Middle frontal gyrus (tissue), 1 donor: Measurements from ENCODE around the gene RSPH4A.
A peak's percentile ranks its signal among the peaks of the same experiment; 100 is the strongest.
"Not testable (repeated sequence)": the region's sequence is repeated elsewhere in the genome, so short reads cannot be mapped to it uniquely, and the experiment has no call there.

ENCODE experiments used
- DNase-seq: peaks from one replicate; pipeline ENCODE4 v3.0.0-alpha.2; 2015; ENCODE audit warnings: low spot score; ENCODE audit errors: extremely low spot score

The RSPH4A gene

GRCh38 chr6:116615937-116616736 is at the start of gene RSPH4A:
Gene RSPH4A (plus strand): TSS chr6:116616479. CDS start chr6:116616624, 145 bp downstream.
- DNase-seq: peak; percentile 83

DNA sequence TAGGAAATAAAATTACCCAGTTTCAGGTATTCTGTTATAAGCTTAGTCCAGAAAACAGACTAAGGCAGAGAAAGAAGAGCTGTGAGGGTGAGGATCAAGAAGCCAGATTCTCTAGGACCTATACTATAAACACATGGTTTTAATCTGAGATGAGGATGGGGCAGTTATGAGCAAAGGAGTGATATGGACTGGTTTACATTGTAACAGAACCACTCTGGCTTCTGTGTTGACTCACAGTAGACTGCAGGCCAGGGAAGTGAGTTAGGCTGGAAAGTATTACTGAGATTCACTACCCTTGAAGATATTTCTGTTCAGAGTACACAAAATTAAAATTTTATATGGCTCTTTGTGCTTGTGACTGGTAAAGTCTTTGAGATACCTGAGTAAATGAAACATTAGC is 48.2 kb upstream of the RSPH4A start:
- no peak for DNase-seq

- no peak for DNase-seq
Measured at GRCh38 chr6:116568821-116569755, 47.2 kb upstream of the RSPH4A start.

- peak; percentile 94 for DNase-seq
Measured at GRCh38 chr6:116570856-116571682, 45.2 kb upstream of the RSPH4A start, which contains the start of gene RWDD1. Gene RWDD1 (plus strand): TSS chr6:116571504. CDS start chr6:116571583, 79 bp downstream.

GRCh38 chr6:116571683-116572000 is 44.6 kb upstream of the RSPH4A start:
- DNase-seq: no peak

DNA sequence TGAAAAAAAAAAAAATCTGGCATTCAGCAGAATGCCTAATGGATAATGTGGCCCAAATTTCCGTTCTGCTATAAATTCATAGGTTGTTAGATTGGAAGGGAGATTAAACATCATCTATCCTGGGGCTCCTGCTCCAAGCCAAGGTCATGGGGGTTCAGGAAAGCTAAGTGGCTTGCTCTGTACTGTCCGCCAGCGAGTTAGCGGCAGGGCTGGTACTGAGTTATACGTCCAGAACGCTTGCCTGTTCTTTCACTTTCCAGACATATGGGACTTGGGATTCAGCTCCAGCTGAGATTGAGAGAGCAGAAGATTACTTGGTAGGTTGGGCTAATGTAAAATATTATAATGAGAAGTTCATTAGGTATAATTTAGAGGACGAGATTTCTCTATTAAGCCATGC is 44.1 kb upstream of the RSPH4A start:
- no peak for DNase-seq

DNA sequence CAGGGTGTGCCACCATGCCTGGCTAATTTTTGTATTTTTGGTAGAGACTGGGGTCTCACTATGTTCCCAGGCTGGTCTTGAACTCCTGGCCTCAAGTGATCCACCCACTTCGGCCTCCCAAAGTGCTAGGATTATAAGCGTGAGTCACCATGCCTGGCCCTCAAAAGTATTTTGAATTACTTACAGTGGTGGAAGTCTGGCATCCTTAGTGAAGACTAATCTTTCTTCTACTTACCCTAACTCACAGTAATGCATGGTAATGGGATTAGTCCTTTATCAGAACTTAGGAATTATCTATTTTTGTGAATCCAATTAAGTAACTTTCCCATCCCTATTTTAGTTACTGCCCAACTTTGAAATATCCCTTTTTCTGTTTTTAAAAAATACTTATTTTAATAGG is 41.1 kb upstream of the RSPH4A start:
- no peak for DNase-seq

DNA sequence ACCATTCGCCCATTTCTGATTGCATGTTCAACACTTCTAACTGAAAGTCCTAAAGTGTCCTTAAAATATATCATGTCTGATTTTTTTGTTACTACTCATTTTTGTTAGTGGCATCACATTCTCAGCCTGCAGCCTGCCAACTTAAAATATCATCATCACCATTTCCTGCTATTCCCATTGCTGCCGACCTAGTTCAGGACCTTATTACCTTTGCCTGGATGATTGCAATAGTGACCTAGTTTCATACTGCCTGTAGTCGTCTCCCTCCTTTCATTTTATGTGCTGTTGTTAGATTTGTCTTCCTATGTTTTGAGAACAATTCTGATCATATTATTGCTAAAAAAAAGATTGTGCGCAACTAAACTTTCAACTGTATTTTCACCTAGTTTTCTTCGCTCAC is 38.8 kb upstream of the RSPH4A start:
- DNase-seq: no peak

DNA sequence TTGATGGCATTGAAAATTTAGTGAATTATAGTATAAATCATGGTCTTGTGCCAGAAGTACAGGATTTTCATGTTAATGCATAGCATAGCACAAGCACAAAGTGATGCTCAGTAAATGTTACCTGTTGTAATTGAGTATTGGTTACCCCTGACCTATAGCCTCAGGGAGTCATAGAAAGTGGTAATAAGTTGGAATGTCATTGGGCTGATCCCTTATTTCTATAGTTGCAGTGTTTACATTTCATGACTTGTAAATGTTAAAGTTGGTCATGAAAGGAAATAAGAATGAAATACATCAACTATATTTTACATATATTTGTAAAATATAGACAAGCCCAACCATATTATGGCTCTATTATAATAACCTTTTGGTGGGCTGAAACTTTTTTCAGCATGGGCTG is 37.9 kb upstream of the RSPH4A start:
- no peak for DNase-seq

DNA sequence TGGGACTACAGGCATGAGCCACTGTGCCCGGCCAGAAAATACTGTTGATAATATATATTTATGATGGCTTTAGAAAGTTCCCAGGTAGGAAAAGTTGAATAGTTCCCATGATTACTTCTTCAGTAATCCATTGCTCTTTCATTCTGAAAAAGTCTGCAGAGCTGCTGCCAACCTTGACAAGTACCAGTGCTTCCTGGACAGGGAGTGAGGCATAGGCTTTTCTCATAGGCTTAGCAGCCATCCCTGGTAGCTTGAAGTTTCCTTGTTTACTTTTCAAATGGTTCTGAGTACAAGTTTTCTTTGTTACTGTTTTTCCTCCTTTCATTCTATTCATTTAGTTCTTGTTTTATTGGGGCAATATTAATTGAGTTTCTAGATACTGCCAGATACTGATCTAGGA is 37.1 kb upstream of the RSPH4A start:
- no peak for DNase-seq

- DNase-seq: no peak
Measured at GRCh38 chr6:116580198-116580597, 36.1 kb upstream of the RSPH4A start.

- no peak for DNase-seq
Measured at GRCh38 chr6:116586276-116586675, 30.0 kb upstream of the RSPH4A start.

DNA sequence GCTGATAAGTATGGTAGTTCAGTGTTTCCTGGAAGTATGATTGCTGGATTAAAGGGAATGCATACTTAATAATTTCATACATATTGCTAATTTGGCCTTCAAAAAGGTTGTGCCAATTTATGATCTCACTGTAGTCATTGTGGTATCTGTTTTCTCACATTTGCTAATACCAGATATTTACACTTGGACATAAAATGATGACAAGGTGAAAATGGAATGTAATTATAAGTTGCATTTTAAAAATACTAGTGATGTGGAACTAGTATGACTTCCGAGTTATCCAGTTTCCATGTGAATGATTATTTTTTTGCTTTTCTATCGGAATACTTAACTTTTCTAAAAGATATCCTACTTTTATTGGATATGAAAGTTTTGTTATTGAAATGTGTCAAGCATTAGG is 29.5 kb upstream of the RSPH4A start:
- DNase-seq: no peak

DNA sequence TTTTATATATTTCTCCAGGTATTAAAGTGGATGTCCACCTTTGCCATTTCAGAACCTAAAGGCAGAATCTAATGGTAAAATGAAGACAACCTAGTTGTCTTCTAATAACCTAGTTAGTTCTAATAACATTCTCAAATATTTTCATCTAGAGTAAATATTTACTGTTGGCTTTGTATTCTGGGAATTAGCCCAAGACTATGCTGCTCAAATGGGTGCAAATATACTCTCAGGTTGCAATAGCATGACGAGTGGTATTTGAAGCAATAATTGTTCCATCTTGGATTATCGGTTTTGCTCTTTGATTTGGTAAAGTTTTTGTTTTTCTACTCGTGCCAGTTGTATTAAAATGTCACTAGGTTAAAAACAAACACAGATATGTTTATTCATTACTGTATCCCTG is 21.0 kb upstream of the RSPH4A start:
- DNase-seq: no peak

DNA sequence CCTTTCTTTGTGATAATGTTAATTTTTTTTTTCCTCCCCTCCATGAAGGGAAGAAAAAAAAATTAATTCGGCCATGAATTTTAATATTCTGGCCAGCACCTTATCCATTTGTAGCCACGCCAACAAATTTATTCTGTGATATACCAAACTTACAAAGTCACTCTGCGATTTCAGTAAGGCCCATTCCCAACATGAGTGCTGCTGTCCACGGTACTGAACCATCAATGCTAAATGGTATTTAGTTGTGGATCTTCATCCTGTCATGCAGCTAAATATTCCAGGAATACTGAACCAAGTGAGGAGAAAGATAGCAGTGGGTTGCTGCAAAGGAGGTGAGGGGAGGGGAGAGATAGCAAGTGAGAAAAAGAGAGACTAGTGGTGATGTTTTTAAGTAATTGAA is 19.5 kb upstream of the RSPH4A start:
- no peak for DNase-seq

- DNase-seq: not testable (repeated sequence)
Measured at GRCh38 chr6:116603916-116604315, 12.4 kb upstream of the RSPH4A start.

GRCh38 chr6:116604868-116605267 is 11.4 kb upstream of the RSPH4A start:
- DNase-seq: not testable (repeated sequence)

GRCh38 chr6:116605935-116606334 is 10.3 kb upstream of the RSPH4A start:
- no peak for DNase-seq

GRCh38 chr6:116611056-116611455 is 5.2 kb upstream of the RSPH4A start:
- DNase-seq: no peak

DNA sequence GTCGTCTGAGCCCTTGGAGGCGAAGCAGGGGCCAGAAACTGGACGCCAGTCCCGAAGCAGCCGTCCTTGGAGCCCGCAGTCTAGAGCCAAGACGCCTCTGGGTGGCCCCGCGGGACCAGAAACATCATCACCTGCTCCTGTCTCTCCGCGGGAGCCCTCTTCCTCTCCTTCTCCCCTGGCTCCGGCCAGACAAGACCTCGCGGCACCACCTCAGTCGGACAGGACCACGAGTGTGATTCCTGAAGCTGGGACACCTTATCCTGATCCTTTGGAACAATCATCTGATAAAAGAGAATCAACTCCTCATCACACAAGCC is 416 bp downstream of the RSPH4A start:
- DNase-seq: no peak

- no peak for DNase-seq
Measured at GRCh38 chr6:116624036-116624805, 7.9 kb downstream of the RSPH4A start.
